ENCODE data around the gene PA2G4. TPM values are rescaled to one million over a fixed set of nuclear protein-coding genes. Genes with fewer than 3 reads are reported as not detected.

PA2G4 gene
- total and polyA plus RNA-seq, 2 of the 4 experiments (the other 2 are of a cell fraction), result 158 to 198 TPM

DNA sequence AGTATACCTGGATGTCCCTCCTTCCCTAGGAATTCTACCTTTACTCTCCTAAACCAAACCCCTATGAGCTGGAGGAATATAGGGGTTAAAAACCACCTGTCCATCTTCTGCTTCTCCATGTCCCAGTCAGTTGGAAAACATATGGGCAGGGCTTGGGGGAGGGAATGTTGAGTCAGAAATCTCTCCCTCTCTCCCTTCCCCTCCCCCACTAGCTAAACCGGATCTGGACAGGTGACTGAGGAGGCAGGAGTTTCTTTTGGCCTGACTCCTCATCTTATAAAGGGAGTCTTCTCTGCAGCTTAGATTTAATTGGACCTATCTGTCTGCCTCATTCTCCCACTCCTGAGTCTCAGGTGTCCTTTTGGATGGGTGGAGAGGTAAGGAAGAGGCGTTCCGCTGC, 18.3 kb upstream of the PA2G4 start:
- dilution Hi-C loops (cut with HindIII; ENCODE audit: low sequenced_read_pairs, unreplicated experiment), result no loop called here
- no CpG with 5 or more reads among the region's 3 CpGs for WGBS, 2 experiments (ENCODE audit: extremely low coverage in 2 of 2, insufficient read length in 1 of 2)

More for the DNA sequence above, 18.3 kb upstream of the PA2G4 start:
- H3K9me3 ChIP-seq (ENCODE audit: control insufficient read depth, insufficient read depth, low read length), result no peaks in the 10 kb centered on the region
- no peak overlapping the region for H3K4me3 ChIP-seq (ENCODE audit: insufficient read depth, low read depth, low read length)
- H3K18ac ChIP-seq (ENCODE audit: low read depth, low read length), result no peak overlapping the region
- in situ Hi-C loops (cut with MboI; ENCODE audit: low sequenced_read_pairs) (no loop called here), intact Hi-C loops (cut with micrococcal nuclease) (no loop called here)
- no peak overlapping the region for H3K56ac ChIP-seq (ENCODE audit: extremely low read depth, insufficient read depth, low read length)
- no peaks in the 10 kb centered on the region for H3K4me1 ChIP-seq (ENCODE audit: control insufficient read depth, insufficient read depth, low read length)
- H3K36me3 ChIP-seq (ENCODE audit: control insufficient read depth, insufficient read depth, low read length), result no peaks in the 10 kb centered on the region
- H4K91ac ChIP-seq (ENCODE audit: insufficient read depth, low read depth, low read length), result no peak overlapping the region
- H2BK120ac ChIP-seq (ENCODE audit: low read depth, low read length), result no peak overlapping the region
- H3K27me3 ChIP-seq (ENCODE audit: control insufficient read depth, insufficient read depth, low read length), result peaks cover 33% of the 10 kb centered on the region
- no peak overlapping the region for H4K8ac ChIP-seq (ENCODE audit: low read depth in 2 of 2, low read length in 2 of 2)
- no peak overlapping the region for H2BK20ac ChIP-seq (ENCODE audit: low read depth, low read length)
- H3K9ac ChIP-seq (ENCODE audit: low read depth, low read length), result no peak overlapping the region
- no TSS peak for BruUV-seq (replicated peaks)
- no peak overlapping the region for H2AK5ac ChIP-seq (ENCODE audit: low read depth, low read length)
- H3K23ac ChIP-seq (ENCODE audit: low read depth, low read length), result no peak overlapping the region
- H4K5ac ChIP-seq (ENCODE audit: low read depth, low read length), result no peak overlapping the region
- POLR2A ChIA-PET (ENCODE audit: unreplicated experiment), result no interaction called here
- H2BK15ac ChIP-seq (ENCODE audit: low read depth, low read length), result no peak overlapping the region
- H4K20me1 ChIP-seq (ENCODE audit: insufficient read depth, low read length), result no peaks in the 10 kb centered on the region
- H3K9me1 ChIP-seq (ENCODE audit: insufficient read depth, low read length), result 0 out of 2 replicates have a peak, but pooled peaks cover 3% of the 10 kb centered on the region
- H3K27ac ChIP-seq (ENCODE audit: insufficient read depth, low read length), result no peak overlapping the region
- no peak overlapping the region for H2AK9ac ChIP-seq (replicated peaks; ENCODE audit: low read depth, low read length, poor library complexity)
- no peak overlapping the region for H2BK5ac ChIP-seq (ENCODE audit: low read depth, low read length, poor library complexity, severe bottlenecking)
- no peak overlapping the region for H2AFZ ChIP-seq (replicated peaks; ENCODE audit: low read length, poor library complexity)
- ATAC-seq (ENCODE audit: low read depth) (no peak), DNase-seq (no peak)
- CTCF ChIA-PET, result interaction anchor here (0.8 kb wide), 1 partner anchor 18 kb away, joined by 3 read pairs; the partner anchor contains the start of gene PA2G4
- H3K4me2 ChIP-seq (ENCODE audit: low read depth, low read length), result no peak overlapping the region
- no peak overlapping the region for H3K4ac ChIP-seq (ENCODE audit: low read depth, low read length)
- H3K14ac ChIP-seq (replicated peaks; ENCODE audit: low read depth, low read length), result no peak overlapping the region
- no peak for TF ChIP-seq CHD1 (IDR thresholded peaks at IDR 0.05; ENCODE audit: low read depth, low read length)
- no peak for TF ChIP-seq BHLHE40 (IDR thresholded peaks at IDR 0.05; ENCODE audit: low read depth, low read length)
- TF ChIP-seq RFX5 (IDR thresholded peaks at IDR 0.05; ENCODE audit: low read depth, low read length), result no peak
- no peak for TF ChIP-seq CEBPB (IDR thresholded peaks at IDR 0.05; ENCODE audit: low read depth, low read length)
- TF ChIP-seq MAFK (IDR thresholded peaks at IDR 0.05; ENCODE audit: low read depth, low read length), result no peak
- no peak for TF ChIP-seq RAD21 (IDR thresholded peaks at IDR 0.05; ENCODE audit: low read length)
- TF ChIP-seq RCOR1 (IDR thresholded peaks at IDR 0.05; ENCODE audit: insufficient replicate concordance, low read length), result no peak
- no peak for TF ChIP-seq POLR2A (IDR thresholded peaks at IDR 0.05; ENCODE audit: low read depth, low read length)
- TF ChIP-seq MAZ (IDR thresholded peaks at IDR 0.05; ENCODE audit: borderline replicate concordance, low read depth, low read length), result no peak
- TF ChIP-seq FOS (IDR thresholded peaks at IDR 0.05; ENCODE audit: low read depth, low read length), result no peak
- TF ChIP-seq, protein P1, sequence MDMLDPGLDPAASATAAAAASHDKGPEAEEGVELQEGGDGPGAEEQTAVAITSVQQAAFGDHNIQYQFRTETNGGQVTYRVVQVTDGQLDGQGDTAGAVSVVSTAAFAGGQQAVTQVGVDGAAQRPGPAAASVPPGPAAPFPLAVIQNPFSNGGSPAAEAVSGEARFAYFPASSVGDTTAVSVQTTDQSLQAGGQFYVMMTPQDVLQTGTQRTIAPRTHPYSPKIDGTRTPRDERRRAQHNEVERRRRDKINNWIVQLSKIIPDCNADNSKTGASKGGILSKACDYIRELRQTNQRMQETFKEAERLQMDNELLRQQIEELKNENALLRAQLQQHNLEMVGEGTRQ (IDR thresholded peaks at IDR 0.05; ENCODE audit: low read depth, low read length), result no peak
- no peak for TF ChIP-seq NFE2L2 (IDR thresholded peaks at IDR 0.05; ENCODE audit: low read depth, low read length)
- no peak for TF ChIP-seq SMC3 (IDR thresholded peaks at IDR 0.05; ENCODE audit: low read depth, low read length)
- TF ChIP-seq, protein P2, sequence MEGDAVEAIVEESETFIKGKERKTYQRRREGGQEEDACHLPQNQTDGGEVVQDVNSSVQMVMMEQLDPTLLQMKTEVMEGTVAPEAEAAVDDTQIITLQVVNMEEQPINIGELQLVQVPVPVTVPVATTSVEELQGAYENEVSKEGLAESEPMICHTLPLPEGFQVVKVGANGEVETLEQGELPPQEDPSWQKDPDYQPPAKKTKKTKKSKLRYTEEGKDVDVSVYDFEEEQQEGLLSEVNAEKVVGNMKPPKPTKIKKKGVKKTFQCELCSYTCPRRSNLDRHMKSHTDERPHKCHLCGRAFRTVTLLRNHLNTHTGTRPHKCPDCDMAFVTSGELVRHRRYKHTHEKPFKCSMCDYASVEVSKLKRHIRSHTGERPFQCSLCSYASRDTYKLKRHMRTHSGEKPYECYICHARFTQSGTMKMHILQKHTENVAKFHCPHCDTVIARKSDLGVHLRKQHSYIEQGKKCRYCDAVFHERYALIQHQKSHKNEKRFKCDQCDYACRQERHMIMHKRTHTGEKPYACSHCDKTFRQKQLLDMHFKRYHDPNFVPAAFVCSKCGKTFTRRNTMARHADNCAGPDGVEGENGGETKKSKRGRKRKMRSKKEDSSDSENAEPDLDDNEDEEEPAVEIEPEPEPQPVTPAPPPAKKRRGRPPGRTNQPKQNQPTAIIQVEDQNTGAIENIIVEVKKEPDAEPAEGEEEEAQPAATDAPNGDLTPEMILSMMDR (conservative IDR thresholded peaks at IDR 0.05; ENCODE audit: low read depth, low read length), result no peak
- no peak for TF ChIP-seq MXI1 (IDR thresholded peaks at IDR 0.05; ENCODE audit: borderline replicate concordance, low read depth, low read length)
- TF ChIP-seq ELK1 (IDR thresholded peaks at IDR 0.05; ENCODE audit: borderline replicate concordance, low read depth, low read length), result no peak
- H3K79me1 ChIP-seq (ENCODE audit: low read depth in 1 of 2, low read length in 2 of 2), result no peaks in the 10 kb centered on the region
